ENCODE results near the gene MAP1B. TPM values are rescaled to one million over a fixed set of nuclear protein-coding genes. Genes with fewer than 3 reads are reported as not detected.

MAP1B gene
- total and polyA plus RNA-seq, 4 donors: 0.58 to 5.0 (median 2.1) TPM

DNA sequence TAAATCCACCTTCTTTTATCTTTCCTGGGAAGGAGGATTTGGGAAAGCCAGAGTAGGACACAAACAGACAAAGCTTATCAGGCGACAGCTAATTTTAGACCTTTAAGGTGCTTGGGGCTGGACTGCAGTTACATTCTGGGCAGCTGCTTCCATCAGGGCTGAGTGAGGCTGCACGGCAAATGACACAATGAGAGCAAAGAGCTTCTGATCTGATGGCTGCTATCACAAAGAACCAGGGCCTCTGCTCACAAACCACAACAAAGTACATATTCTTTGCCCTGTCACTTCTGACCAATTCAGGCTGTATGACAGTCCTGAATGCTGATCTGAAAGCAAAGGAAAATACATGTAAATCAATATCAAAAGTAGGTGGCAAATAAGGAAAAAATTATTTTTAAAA is 119.7 kb downstream of the MAP1B start:
- peaks cover 6 to 57% (median 29%) of the 10 kb centered on the region in 4 donors for H3K36me3 ChIP-seq (ENCODE audit: control insufficient read depth in 4 of 4, insufficient read depth in 3 of 4, low read depth in 1 of 4, low read length in 3 of 4)
- no peak overlapping the region for H3K4me3 ChIP-seq (ENCODE audit: low read depth in 1 of 3, low read length in 3 of 3)
- WGBS: 93% methylated on average over 2 of the region's 2 CpGs
- H3K9ac ChIP-seq (ENCODE audit: low read depth in 1 of 2, low read length in 2 of 2): no peak overlapping the region
- H3K27ac ChIP-seq (ENCODE audit: low read depth in 1 of 2, low read length in 2 of 2): no peak overlapping the region
- no peak for DNase-seq (ENCODE audit: low spot score)
- H3K9me3 ChIP-seq (ENCODE audit: control insufficient read depth in 4 of 4, low read length in 3 of 4): no peaks in the 10 kb centered on the region
- TF ChIP-seq, protein P1, sequence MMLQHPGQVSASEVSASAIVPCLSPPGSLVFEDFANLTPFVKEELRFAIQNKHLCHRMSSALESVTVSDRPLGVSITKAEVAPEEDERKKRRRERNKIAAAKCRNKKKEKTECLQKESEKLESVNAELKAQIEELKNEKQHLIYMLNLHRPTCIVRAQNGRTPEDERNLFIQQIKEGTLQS (IDR thresholded peaks at IDR 0.05): no peak
- TF ChIP-seq, protein P2, sequence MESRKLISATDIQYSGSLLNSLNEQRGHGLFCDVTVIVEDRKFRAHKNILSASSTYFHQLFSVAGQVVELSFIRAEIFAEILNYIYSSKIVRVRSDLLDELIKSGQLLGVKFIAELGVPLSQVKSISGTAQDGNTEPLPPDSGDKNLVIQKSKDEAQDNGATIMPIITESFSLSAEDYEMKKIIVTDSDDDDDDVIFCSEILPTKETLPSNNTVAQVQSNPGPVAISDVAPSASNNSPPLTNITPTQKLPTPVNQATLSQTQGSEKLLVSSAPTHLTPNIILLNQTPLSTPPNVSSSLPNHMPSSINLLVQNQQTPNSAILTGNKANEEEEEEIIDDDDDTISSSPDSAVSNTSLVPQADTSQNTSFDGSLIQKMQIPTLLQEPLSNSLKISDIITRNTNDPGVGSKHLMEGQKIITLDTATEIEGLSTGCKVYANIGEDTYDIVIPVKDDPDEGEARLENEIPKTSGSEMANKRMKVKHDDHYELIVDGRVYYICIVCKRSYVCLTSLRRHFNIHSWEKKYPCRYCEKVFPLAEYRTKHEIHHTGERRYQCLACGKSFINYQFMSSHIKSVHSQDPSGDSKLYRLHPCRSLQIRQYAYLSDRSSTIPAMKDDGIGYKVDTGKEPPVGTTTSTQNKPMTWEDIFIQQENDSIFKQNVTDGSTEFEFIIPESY (IDR thresholded peaks at IDR 0.05): no peak
- TF ChIP-seq FOXA2 (IDR thresholded peaks at IDR 0.05) (no peak), RAD21 (IDR thresholded peaks at IDR 0.05) (no peak), NR2F2 (IDR thresholded peaks at IDR 0.05) (no peak), YY1 (IDR thresholded peaks at IDR 0.05) (no peak), SP1 (IDR thresholded peaks at IDR 0.05) (no peak)
- TF ChIP-seq, protein P3, sequence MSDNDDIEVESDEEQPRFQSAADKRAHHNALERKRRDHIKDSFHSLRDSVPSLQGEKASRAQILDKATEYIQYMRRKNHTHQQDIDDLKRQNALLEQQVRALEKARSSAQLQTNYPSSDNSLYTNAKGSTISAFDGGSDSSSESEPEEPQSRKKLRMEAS (IDR thresholded peaks at IDR 0.05): no peak
- H3K4me1 ChIP-seq (ENCODE audit: control insufficient read depth in 4 of 4, insufficient read depth in 4 of 4, low read length in 3 of 4): no peaks in the 10 kb centered on the region
- H3K27me3 ChIP-seq (ENCODE audit: control insufficient read depth in 4 of 4, insufficient read depth in 4 of 4, low read length in 3 of 4): no peaks in the 10 kb centered on the region

DNA sequence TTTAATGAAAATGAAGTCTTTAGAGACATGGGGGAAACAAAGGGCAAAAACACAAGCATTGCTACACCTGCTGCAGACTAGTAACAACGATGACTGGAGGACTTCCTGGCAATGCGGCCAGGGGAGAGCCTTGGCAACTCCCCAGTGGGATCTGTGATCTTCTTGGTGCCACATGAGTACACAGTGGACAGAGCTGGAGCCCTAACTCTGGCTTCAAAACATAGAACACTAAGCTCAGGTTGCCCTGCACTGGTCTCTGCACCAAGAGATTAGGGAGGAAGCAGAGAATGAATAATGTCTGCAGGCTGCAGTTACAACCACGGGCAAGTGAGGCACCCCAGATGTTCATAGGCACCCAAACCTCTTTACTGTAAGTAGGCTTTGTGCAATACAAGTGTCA is 121.7 kb downstream of the MAP1B start:
- no peak for TF ChIP-seq GABPA (IDR thresholded peaks at IDR 0.05 in 1 of 2, conservative IDR thresholded peaks at IDR 0.05 in 1 of 2)
- no peak for TF ChIP-seq HNF4A (conservative IDR thresholded peaks at IDR 0.05)
- TF ChIP-seq, protein P3 (IDR thresholded peaks at IDR 0.05): no peak
- no peak for TF ChIP-seq RAD21 (IDR thresholded peaks at IDR 0.05)
- TF ChIP-seq YY1 (IDR thresholded peaks at IDR 0.05): no peak
- no peak for TF ChIP-seq TAF1 (conservative IDR thresholded peaks at IDR 0.05)
- TF ChIP-seq, protein P1 (IDR thresholded peaks at IDR 0.05): no peak
- no peak for TF ChIP-seq FOXA2 (IDR thresholded peaks at IDR 0.05)
- TF ChIP-seq JUND (IDR thresholded peaks at IDR 0.05): no peak
- TF ChIP-seq, protein P4, sequence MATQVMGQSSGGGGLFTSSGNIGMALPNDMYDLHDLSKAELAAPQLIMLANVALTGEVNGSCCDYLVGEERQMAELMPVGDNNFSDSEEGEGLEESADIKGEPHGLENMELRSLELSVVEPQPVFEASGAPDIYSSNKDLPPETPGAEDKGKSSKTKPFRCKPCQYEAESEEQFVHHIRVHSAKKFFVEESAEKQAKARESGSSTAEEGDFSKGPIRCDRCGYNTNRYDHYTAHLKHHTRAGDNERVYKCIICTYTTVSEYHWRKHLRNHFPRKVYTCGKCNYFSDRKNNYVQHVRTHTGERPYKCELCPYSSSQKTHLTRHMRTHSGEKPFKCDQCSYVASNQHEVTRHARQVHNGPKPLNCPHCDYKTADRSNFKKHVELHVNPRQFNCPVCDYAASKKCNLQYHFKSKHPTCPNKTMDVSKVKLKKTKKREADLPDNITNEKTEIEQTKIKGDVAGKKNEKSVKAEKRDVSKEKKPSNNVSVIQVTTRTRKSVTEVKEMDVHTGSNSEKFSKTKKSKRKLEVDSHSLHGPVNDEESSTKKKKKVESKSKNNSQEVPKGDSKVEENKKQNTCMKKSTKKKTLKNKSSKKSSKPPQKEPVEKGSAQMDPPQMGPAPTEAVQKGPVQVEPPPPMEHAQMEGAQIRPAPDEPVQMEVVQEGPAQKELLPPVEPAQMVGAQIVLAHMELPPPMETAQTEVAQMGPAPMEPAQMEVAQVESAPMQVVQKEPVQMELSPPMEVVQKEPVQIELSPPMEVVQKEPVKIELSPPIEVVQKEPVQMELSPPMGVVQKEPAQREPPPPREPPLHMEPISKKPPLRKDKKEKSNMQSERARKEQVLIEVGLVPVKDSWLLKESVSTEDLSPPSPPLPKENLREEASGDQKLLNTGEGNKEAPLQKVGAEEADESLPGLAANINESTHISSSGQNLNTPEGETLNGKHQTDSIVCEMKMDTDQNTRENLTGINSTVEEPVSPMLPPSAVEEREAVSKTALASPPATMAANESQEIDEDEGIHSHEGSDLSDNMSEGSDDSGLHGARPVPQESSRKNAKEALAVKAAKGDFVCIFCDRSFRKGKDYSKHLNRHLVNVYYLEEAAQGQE (IDR thresholded peaks at IDR 0.05): no peak
- TF ChIP-seq NR2F2 (IDR thresholded peaks at IDR 0.05): no peak
- TF ChIP-seq HNF4G (IDR thresholded peaks at IDR 0.05): no peak
- TF ChIP-seq, protein P2 (IDR thresholded peaks at IDR 0.05): no peak
- no peak for TF ChIP-seq FOXA1 (IDR thresholded peaks at IDR 0.05)
- TF ChIP-seq, protein P5, sequence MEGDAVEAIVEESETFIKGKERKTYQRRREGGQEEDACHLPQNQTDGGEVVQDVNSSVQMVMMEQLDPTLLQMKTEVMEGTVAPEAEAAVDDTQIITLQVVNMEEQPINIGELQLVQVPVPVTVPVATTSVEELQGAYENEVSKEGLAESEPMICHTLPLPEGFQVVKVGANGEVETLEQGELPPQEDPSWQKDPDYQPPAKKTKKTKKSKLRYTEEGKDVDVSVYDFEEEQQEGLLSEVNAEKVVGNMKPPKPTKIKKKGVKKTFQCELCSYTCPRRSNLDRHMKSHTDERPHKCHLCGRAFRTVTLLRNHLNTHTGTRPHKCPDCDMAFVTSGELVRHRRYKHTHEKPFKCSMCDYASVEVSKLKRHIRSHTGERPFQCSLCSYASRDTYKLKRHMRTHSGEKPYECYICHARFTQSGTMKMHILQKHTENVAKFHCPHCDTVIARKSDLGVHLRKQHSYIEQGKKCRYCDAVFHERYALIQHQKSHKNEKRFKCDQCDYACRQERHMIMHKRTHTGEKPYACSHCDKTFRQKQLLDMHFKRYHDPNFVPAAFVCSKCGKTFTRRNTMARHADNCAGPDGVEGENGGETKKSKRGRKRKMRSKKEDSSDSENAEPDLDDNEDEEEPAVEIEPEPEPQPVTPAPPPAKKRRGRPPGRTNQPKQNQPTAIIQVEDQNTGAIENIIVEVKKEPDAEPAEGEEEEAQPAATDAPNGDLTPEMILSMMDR (IDR thresholded peaks at IDR 0.05; ENCODE audit: low read depth, low read length, missing input control): no peak
- no peak for TF ChIP-seq EGR1 (IDR thresholded peaks at IDR 0.05; ENCODE audit: low read depth in 2 of 2)
- TF ChIP-seq RXRA (IDR thresholded peaks at IDR 0.05): no peak
- no peaks in the 10 kb centered on the region for H3K4me1 ChIP-seq (ENCODE audit: control insufficient read depth in 4 of 4, insufficient read depth in 4 of 4, low read length in 3 of 4)
- H3K9ac ChIP-seq (ENCODE audit: low read depth in 1 of 2, low read length in 2 of 2): no peak overlapping the region
- H3K27me3 ChIP-seq (ENCODE audit: control insufficient read depth in 4 of 4, insufficient read depth in 4 of 4, low read length in 3 of 4): no peaks in the 10 kb centered on the region
- H3K9me3 ChIP-seq (ENCODE audit: control insufficient read depth in 4 of 4, low read length in 3 of 4): no peaks in the 10 kb centered on the region
- no peak overlapping the region for H3K4me3 ChIP-seq (ENCODE audit: low read depth in 1 of 3, low read length in 3 of 3)
- WGBS: 86% methylated on average over 3 of the region's 3 CpGs
- DNase-seq (ENCODE audit: low spot score): no peak
- H3K27ac ChIP-seq (ENCODE audit: low read depth in 1 of 2, low read length in 2 of 2): no peak overlapping the region
- H3K36me3 ChIP-seq (ENCODE audit: control insufficient read depth in 4 of 4, insufficient read depth in 3 of 4, low read depth in 1 of 4, low read length in 3 of 4): peaks cover 5 to 43% (median 17%) of the 10 kb centered on the region in 4 donors
